GM23338 (cell line): Measurements from ENCODE around the gene CPNE7. TPM values are rescaled to one million over a fixed set of nuclear protein-coding genes. Genes with fewer than 3 reads are reported as not detected.

Experiments used
- ATAC-seq: fragments of 200-7000 bp; cut with Tn5 transposase; 3 replicates; pipeline ENCODE4 v1.9.1; 2020
- DNase-seq: peaks from one replicate; pipeline ENCODE4 v3.0.0-alpha.2; 2015; ENCODE audit warnings: low spot score
- H2AFZ ChIP-seq: fragments of 200-600 bp; sonication (generic); 2 replicates; pipeline ENCODE4 v1.8.0; 2016; ENCODE audit warnings: antibody characterized with exemption, mild to moderate bottlenecking, moderate library complexity
- H3F3A ChIP-seq: fragments of 200-600 bp; sonication (generic); replicated peaks from 2 replicates; pipeline ENCODE4 v1.8.0; 2017; ENCODE audit warnings: antibody characterized with exemption, mixed run types, low read depth
- H3K27ac ChIP-seq: fragments of 200-600 bp; sonication (generic); 2 replicates; pipeline ENCODE4 v1.6.1; 2016; ENCODE audit warnings: low read depth
- H3K27me3 ChIP-seq: fragments of 200-600 bp; sonication (generic); 2 replicates; pipeline ENCODE4 v1.8.0; 2016; ENCODE audit warnings: mild to moderate bottlenecking, mixed run types, moderate library complexity; ENCODE audit not compliant: insufficient read depth
- H3K36me3 ChIP-seq: fragments of 200-600 bp; sonication (generic); 2 replicates; pipeline ENCODE4 v1.8.0; 2016; ENCODE audit warnings: mild to moderate bottlenecking; ENCODE audit not compliant: insufficient read depth
- H3K4me1 ChIP-seq: fragments of 200-600 bp; sonication (generic); 2 replicates; pipeline ENCODE4 v1.8.0; 2016; ENCODE audit warnings: mild to moderate bottlenecking, moderate library complexity; ENCODE audit not compliant: insufficient read depth
- H3K4me2 ChIP-seq: fragments of 200-600 bp; sonication (generic); 2 replicates; pipeline ENCODE4 v1.7.1; 2017; ENCODE audit warnings: mixed run types
- H3K4me3 ChIP-seq: fragments of 200-600 bp; sonication (generic); 2 replicates; pipeline ENCODE4 v1.6.1; 2016; ENCODE audit warnings: mixed run types
- H3K79me2 ChIP-seq: fragments of 200-600 bp; sonication (generic); replicated peaks from 2 replicates; pipeline ENCODE4 v1.8.0; 2017; ENCODE audit warnings: mild to moderate bottlenecking; ENCODE audit not compliant: insufficient read depth
- H3K9me2 ChIP-seq: fragments of 200-600 bp; sonication (generic); 2 replicates; pipeline ENCODE4 v1.8.0; 2017; ENCODE audit not compliant: insufficient read depth
- H4K20me1 ChIP-seq: fragments of 200-600 bp; sonication (generic); replicated peaks from 2 replicates; pipeline ENCODE4 v1.8.0; 2017; ENCODE audit warnings: mild to moderate bottlenecking; ENCODE audit not compliant: insufficient read depth
- H3K27ac Mint-ChIP-seq: 2 replicates; pipeline ENCODE4 v1.8.0; 2020; ENCODE audit warnings: inconsistent platforms, mild to moderate bottlenecking, moderate library complexity, mixed read lengths
- H3K27me3 Mint-ChIP-seq: 3 replicates; pipeline ENCODE4 v1.8.0; 2022; ENCODE audit warnings: low read depth, mild to moderate bottlenecking, moderate library complexity, mixed read lengths, inconsistent platforms; ENCODE audit not compliant: insufficient read depth, poor library complexity
- H3K36me3 Mint-ChIP-seq: 3 replicates; pipeline ENCODE4 v1.8.0; 2021; ENCODE audit warnings: low read depth, mild to moderate bottlenecking, inconsistent platforms, moderate library complexity, mixed read lengths
- H3K4me1 Mint-ChIP-seq: 3 replicates; pipeline ENCODE4 v1.8.0; 2020; ENCODE audit warnings: mild to moderate bottlenecking, inconsistent platforms, mixed read lengths
- H3K4me3 Mint-ChIP-seq: 3 replicates; pipeline ENCODE4 v1.8.0; 2021; ENCODE audit warnings: moderate library complexity, mild to moderate bottlenecking, inconsistent platforms, mixed read lengths
- H3K9me3 Mint-ChIP-seq: 3 replicates; pipeline ENCODE4 v1.8.0; 2020; ENCODE audit warnings: moderate library complexity, mild to moderate bottlenecking, inconsistent platforms, mixed read lengths
- CREB1 ChIP-seq: fragments of 250-450 bp; sonication (Bioruptor Pico); IDR thresholded peaks from 2 replicates; pipeline ENCODE4 v1.5.0; 2020; ENCODE audit warnings: low read depth, mild to moderate bottlenecking, moderate library complexity
- EZH2 ChIP-seq: fragments of 200-600 bp; sonication (generic); IDR thresholded peaks from one replicate; pipeline ENCODE4 v1.8.0; 2017; ENCODE audit warnings: antibody characterized with exemption, mild to moderate bottlenecking, low read depth; ENCODE audit not compliant: unreplicated experiment
- EZH2phosphoT487 ChIP-seq: fragments of 200-600 bp; sonication (generic); IDR thresholded peaks from one replicate; pipeline ENCODE4 v1.8.1; 2018; ENCODE audit warnings: antibody characterized with exemption; ENCODE audit not compliant: unreplicated experiment
- NANOG ChIP-seq: IDR thresholded peaks from 2 replicates; pipeline ENCODE4 v1.6.1; 2016; ENCODE audit warnings: antibody characterized with exemption, borderline replicate concordance
- POLR2AphosphoS5 ChIP-seq: IDR thresholded peaks from 2 replicates; pipeline ENCODE4 v1.6.1; 2016; ENCODE audit warnings: antibody characterized with exemption, low read depth
- STAT1 ChIP-seq: IDR thresholded peaks from one replicate; pipeline ENCODE4 v1.6.1; 2016; ENCODE audit warnings: antibody characterized with exemption; ENCODE audit not compliant: unreplicated experiment
- ZNF114 ChIP-seq: fragments of 250-450 bp; sonication (Bioruptor Pico); IDR thresholded peaks from 2 replicates; pipeline ENCODE4 v1.5.0; 2020; ENCODE audit warnings: mild to moderate bottlenecking, moderate library complexity
- polyA plus RNA-seq: library from polyadenylated mRNA; unstranded; fragments of >200 nt; fragmentation: Nextera tagmentation; extraction: Ambion mirVana; gene quantifications from 2 replicates; pipeline ENCODE4 v1.2.1, GENCODE V29; 2016
- total RNA-seq: library from RNA; depleted of rRNA; stranded (reverse); fragments of >200 nt; shearing (Covaris generic); gene quantifications from 2 replicates; pipeline ENCODE4 v1.2.3, GENCODE V29; 2014
- TF ChIP-seq, protein P1 (sequence below): fragments of 250-450 bp; sonication (Bioruptor Pico); IDR thresholded peaks from 2 replicates; pipeline ENCODE4 v1.5.0; 2020; ENCODE audit warnings: mild to moderate bottlenecking, moderate library complexity
- TF ChIP-seq, protein P2 (sequence below): IDR thresholded peaks from 2 replicates; pipeline ENCODE4 v1.6.1; 2016; ENCODE audit warnings: antibody characterized with exemption
- TF ChIP-seq, protein P3 (sequence below), 2 experiments: fragments of 200-600 bp in 1 of 2; sonication (generic) in 1 of 2; conservative IDR thresholded peaks; 2 replicates each; pipeline versions ENCODE4 v1.5.1 to v1.6.1; 2016 to 2017; ENCODE audit warnings: antibody characterized with exemption in 2 of 2, low read depth in 2 of 2, mild to moderate bottlenecking in 2 of 2, moderate library complexity in 1 of 2
- TF ChIP-seq, protein P4 (sequence below): IDR thresholded peaks from one replicate; pipeline ENCODE4 v1.6.1; 2018; ENCODE audit warnings: antibody characterized with exemption; ENCODE audit not compliant: unreplicated experiment

CPNE7 gene
- total and polyA plus RNA-seq, 2 experiments from 2014 or later, result 11.2 to 15.7 TPM

DNA sequence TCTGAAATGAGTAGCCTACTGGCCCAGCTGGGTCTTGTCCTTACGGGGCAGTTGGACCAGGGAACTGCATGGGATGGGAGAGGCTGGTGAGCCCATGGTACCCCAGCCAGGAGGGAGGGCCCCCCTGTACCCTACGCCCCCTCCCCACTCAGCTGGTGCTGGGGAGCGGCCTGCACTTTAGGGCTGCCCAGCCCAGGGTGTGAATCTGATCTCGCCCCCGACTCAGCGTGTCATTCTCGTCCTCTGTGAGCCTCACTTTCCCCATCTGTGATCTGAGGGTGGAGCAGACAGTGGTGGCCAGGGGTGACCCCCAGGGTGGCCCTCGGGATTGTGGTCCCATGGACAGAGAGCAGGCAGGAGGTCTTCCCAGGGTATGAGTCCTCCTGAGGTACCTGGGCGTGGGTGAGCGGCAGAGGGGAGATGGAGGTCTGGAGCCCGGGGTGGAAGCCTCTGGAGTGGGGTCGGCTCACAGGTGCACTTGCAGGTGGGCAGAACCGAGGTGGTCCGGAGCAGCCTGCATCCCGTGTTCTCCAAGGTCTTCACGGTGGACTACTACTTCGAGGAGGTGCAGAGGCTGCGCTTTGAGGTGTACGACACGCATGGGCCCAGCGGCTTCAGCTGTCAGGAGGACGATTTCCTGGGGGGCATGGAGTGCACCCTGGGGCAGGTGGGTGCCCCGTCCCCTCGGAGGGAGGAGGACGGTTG is 1.6 kb downstream of the CPNE7 start (continued):
- TF ChIP-seq, protein P1, sequence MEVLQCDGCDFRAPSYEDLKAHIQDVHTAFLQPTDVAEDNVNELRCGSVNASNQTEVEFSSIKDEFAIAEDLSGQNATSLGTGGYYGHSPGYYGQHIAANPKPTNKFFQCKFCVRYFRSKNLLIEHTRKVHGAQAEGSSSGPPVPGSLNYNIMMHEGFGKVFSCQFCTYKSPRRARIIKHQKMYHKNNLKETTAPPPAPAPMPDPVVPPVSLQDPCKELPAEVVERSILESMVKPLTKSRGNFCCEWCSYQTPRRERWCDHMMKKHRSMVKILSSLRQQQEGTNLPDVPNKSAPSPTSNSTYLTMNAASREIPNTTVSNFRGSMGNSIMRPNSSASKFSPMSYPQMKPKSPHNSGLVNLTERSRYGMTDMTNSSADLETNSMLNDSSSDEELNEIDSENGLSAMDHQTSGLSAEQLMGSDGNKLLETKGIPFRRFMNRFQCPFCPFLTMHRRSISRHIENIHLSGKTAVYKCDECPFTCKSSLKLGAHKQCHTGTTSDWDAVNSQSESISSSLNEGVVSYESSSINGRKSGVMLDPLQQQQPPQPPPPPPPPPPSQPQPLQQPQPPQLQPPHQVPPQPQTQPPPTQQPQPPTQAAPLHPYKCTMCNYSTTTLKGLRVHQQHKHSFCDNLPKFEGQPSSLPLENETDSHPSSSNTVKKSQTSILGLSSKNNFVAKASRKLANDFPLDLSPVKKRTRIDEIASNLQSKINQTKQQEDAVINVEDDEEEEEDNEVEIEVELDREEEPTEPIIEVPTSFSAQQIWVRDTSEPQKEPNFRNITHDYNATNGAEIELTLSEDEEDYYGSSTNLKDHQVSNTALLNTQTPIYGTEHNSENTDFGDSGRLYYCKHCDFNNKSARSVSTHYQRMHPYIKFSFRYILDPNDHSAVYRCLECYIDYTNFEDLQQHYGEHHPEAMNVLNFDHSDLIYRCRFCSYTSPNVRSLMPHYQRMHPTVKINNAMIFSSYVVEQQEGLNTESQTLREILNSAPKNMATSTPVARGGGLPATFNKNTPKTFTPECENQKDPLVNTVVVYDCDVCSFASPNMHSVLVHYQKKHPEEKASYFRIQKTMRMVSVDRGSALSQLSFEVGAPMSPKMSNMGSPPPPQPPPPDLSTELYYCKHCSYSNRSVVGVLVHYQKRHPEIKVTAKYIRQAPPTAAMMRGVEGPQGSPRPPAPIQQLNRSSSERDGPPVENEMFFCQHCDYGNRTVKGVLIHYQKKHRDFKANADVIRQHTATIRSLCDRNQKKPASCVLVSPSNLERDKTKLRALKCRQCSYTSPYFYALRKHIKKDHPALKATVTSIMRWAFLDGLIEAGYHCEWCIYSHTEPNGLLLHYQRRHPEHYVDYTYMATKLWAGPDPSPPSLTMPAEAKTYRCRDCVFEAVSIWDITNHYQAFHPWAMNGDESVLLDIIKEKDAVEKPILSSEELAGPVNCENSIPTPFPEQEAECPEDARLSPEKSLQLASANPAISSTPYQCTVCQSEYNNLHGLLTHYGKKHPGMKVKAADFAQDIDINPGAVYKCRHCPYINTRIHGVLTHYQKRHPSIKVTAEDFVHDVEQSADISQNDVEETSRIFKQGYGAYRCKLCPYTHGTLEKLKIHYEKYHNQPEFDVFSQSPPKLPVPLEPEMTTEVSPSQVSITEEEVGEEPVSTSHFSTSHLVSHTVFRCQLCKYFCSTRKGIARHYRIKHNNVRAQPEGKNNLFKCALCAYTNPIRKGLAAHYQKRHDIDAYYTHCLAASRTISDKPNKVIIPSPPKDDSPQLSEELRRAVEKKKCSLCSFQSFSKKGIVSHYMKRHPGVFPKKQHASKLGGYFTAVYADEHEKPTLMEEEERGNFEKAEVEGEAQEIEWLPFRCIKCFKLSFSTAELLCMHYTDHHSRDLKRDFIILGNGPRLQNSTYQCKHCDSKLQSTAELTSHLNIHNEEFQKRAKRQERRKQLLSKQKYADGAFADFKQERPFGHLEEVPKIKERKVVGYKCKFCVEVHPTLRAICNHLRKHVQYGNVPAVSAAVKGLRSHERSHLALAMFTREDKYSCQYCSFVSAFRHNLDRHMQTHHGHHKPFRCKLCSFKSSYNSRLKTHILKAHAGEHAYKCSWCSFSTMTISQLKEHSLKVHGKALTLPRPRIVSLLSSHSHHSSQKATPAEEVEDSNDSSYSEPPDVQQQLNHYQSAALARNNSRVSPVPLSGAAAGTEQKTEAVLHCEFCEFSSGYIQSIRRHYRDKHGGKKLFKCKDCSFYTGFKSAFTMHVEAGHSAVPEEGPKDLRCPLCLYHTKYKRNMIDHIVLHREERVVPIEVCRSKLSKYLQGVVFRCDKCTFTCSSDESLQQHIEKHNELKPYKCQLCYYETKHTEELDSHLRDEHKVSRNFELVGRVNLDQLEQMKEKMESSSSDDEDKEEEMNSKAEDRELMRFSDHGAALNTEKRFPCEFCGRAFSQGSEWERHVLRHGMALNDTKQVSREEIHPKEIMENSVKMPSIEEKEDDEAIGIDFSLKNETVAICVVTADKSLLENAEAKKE, result no peak
- TF ChIP-seq EZH2 (no peak), EZH2phosphoT487 (no peak), POLR2AphosphoS5 (no peak)
- TF ChIP-seq, protein P2, sequence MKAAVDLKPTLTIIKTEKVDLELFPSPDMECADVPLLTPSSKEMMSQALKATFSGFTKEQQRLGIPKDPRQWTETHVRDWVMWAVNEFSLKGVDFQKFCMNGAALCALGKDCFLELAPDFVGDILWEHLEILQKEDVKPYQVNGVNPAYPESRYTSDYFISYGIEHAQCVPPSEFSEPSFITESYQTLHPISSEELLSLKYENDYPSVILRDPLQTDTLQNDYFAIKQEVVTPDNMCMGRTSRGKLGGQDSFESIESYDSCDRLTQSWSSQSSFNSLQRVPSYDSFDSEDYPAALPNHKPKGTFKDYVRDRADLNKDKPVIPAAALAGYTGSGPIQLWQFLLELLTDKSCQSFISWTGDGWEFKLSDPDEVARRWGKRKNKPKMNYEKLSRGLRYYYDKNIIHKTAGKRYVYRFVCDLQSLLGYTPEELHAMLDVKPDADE, result no peak

DNA sequence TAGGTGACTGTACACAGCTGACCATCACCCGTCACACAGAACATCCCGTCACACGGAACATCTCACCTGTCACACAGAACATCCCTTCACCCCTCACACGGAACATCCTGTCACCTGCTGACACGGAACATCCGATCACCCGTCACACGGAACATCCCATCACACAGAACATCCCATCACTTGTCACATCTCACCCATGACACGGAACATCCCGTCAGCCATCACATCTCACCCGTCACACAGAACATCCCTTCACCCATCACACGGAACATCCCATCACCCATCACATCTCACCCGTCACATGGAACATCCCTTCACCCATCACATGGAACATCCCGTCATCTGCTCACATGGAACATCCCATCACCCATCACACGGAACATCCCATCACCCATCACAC is 3.8 kb downstream of the CPNE7 start:
- Mint-ChIP-seq H3K27ac (no peak overlapping the region), H3K27me3 (peaks cover 13% of the 10 kb centered on the region), H3K4me3 (no peak overlapping the region), H3K36me3 (peaks cover 8% of the 10 kb centered on the region), H3K9me3 (no peaks in the 10 kb centered on the region; the same call in 2 of the 3 replicates), H3K4me1 (no peaks in the 10 kb centered on the region)
- Histone ChIP-seq H3K36me3 (no peaks in the 10 kb centered on the region), H3K27me3 (peaks cover 24% of the 10 kb centered on the region), H4K20me1 (no peaks in the 10 kb centered on the region), H3K4me3 (no peak overlapping the region), H3K9me2 (no peaks in the 10 kb centered on the region), H3K4me1 (no peaks in the 10 kb centered on the region), H3F3A (peaks cover 8% of the 10 kb centered on the region; the same call in 1 of the 2 replicates), H2AFZ (no peak overlapping the region), H3K79me2 (no peaks in the 10 kb centered on the region), H3K4me2 (no peak overlapping the region), H3K27ac (no peak overlapping the region)
- DNase-seq (no peak), ATAC-seq (no peak)
- TF ChIP-seq, protein P3, sequence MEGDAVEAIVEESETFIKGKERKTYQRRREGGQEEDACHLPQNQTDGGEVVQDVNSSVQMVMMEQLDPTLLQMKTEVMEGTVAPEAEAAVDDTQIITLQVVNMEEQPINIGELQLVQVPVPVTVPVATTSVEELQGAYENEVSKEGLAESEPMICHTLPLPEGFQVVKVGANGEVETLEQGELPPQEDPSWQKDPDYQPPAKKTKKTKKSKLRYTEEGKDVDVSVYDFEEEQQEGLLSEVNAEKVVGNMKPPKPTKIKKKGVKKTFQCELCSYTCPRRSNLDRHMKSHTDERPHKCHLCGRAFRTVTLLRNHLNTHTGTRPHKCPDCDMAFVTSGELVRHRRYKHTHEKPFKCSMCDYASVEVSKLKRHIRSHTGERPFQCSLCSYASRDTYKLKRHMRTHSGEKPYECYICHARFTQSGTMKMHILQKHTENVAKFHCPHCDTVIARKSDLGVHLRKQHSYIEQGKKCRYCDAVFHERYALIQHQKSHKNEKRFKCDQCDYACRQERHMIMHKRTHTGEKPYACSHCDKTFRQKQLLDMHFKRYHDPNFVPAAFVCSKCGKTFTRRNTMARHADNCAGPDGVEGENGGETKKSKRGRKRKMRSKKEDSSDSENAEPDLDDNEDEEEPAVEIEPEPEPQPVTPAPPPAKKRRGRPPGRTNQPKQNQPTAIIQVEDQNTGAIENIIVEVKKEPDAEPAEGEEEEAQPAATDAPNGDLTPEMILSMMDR (conservative IDR thresholded peaks at IDR 0.05; ENCODE audit: low read depth in 2 of 2), result no peak
- no peak for TF ChIP-seq EZH2
- TF ChIP-seq, protein P4, sequence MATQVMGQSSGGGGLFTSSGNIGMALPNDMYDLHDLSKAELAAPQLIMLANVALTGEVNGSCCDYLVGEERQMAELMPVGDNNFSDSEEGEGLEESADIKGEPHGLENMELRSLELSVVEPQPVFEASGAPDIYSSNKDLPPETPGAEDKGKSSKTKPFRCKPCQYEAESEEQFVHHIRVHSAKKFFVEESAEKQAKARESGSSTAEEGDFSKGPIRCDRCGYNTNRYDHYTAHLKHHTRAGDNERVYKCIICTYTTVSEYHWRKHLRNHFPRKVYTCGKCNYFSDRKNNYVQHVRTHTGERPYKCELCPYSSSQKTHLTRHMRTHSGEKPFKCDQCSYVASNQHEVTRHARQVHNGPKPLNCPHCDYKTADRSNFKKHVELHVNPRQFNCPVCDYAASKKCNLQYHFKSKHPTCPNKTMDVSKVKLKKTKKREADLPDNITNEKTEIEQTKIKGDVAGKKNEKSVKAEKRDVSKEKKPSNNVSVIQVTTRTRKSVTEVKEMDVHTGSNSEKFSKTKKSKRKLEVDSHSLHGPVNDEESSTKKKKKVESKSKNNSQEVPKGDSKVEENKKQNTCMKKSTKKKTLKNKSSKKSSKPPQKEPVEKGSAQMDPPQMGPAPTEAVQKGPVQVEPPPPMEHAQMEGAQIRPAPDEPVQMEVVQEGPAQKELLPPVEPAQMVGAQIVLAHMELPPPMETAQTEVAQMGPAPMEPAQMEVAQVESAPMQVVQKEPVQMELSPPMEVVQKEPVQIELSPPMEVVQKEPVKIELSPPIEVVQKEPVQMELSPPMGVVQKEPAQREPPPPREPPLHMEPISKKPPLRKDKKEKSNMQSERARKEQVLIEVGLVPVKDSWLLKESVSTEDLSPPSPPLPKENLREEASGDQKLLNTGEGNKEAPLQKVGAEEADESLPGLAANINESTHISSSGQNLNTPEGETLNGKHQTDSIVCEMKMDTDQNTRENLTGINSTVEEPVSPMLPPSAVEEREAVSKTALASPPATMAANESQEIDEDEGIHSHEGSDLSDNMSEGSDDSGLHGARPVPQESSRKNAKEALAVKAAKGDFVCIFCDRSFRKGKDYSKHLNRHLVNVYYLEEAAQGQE, result no peak
- no peak for TF ChIP-seq STAT1
- TF ChIP-seq NANOG, result no peak
- TF ChIP-seq CREB1 (CRISPR knock-in tag), result no peak
- no peak for TF ChIP-seq POLR2AphosphoS5
- TF ChIP-seq ZNF114 (CRISPR knock-in tag), result no peak
